HFF-Myc (cell line): ENCODE measurements around the gene HBZ.
"Not testable (repeated sequence)": the region's sequence is repeated elsewhere in the genome, so short reads cannot be mapped to it uniquely, and the experiment has no call there.

Experiments
- DNase-seq: peaks from one replicate; pipeline ENCODE4 v3.0.0-alpha.2; 2011; ENCODE audit warnings: low read depth; ENCODE audit errors: extremely low read depth
- H3K4me3 ChIP-seq: replicated peaks from 2 replicates; pipeline ENCODE4 v1.5.1; 2011; ENCODE audit warnings: low read depth, mild to moderate bottlenecking, control low read depth, low read length
- CTCF ChIP-seq: IDR thresholded peaks from 2 replicates; pipeline ENCODE4 v1.5.1; 2012; ENCODE audit warnings: mild to moderate bottlenecking, low read depth, low read length, control low read depth; ENCODE audit errors: missing control alignments

HBZ gene

DNA sequence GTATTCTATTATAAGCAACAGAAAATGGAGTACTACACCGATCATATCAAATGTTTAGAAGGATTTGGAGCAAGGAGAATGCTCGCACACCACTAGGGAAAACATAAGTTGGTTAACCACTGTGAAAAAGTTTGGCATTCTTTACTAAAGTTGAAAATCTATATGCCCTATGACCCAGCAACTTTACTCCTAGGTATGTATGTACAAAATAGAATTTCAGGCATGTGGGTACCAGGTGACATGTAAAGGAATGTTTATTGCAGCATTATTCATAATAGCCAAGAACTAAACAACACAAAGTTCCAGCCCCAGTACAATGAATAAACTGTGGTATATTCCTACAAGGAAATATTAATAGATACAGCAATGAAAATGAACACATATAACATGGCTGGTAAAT is 5.8 kb upstream of the HBZ start:
- TF ChIP-seq CTCF, result no peak
- H3K4me3 ChIP-seq, result no peak overlapping the region
- DNase-seq, result no peak

DNA sequence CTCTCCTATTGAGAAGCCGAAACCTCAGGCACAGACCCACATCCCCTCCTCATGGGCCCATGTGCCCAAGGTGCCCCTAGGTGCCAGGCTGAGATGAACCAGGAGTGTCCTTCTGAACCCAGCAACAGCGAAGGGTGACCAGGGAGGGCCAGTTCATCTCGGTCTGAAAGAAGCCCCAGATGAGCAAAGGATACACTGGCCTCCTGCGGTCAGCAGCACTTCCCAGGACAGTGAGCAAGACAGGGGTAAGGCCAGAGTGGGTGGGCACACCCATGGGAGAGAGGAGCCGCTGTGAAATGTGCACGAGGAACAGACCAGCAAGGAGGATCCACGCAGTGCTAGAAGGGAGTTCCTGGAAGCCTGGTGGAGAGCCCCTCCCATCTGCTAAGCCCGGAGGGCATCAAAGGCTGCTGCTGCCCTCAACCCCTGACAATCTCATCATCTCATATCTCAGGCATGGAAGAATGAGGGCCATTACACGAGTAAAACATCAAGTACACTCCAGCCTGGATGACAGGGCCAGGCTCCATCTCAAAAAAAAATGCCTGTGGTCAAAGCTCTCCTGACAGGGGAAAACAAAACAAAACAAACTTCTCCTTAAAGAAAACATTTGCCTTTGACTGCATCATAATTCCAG is 3.3 kb upstream of the HBZ start:
- no peak for TF ChIP-seq CTCF
- no peak for DNase-seq
- no peak overlapping the region for H3K4me3 ChIP-seq

GRCh38 chr16:153129-153521 is 681 bp downstream of the HBZ start:
- H3K4me3 ChIP-seq, DNase-seq: not testable (repeated sequence)

- H3K4me3 ChIP-seq, DNase-seq: not testable (repeated sequence)
Observed at GRCh38 chr16:153550-154216, 1.2 kb downstream of the HBZ start.

DNA sequence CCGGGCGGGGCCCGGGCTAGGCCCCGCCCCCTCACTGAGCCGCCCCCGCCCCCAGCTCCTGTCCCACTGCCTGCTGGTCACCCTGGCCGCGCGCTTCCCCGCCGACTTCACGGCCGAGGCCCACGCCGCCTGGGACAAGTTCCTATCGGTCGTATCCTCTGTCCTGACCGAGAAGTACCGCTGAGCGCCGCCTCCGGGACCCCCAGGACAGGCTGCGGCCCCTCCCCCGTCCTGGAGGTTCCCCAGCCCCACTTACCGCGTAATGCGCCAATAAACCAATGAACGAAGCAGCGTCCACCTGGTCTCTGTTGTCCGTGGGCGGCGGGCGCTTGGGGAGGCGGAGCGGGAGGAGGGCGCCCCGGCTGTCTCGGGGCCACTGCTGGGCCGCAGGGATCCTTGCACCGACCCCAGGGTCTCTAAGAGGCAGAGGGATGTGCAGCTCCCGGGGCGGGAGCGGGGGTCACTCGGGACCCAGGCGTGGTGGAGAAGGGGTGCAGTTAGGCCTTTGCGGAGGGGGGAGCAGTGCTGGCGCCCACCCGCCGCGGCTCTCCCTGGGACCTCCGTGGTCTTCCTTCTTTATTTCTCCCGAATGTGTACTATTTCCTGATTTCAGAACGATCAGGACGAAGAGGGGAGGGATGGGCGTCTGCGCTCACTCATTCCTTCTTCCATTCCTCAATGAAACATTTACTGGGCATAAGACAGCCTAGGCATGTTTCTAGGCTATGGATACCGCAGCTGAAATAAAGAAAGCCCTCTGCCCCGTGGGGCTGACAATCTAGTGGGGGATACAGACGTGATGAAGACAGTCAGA is 2.0 kb downstream of the HBZ start:
- TF ChIP-seq CTCF, result no peak
- peak overlapping the region; percentile 46 for H3K4me3 ChIP-seq
- DNase-seq, result no peak

- H3K4me3 ChIP-seq, result peak overlapping the region; percentile 46
- no peak for DNase-seq
- no peak for TF ChIP-seq CTCF
Observed at GRCh38 chr16:155031-155398, 2.6 kb downstream of the HBZ start.

- TF ChIP-seq CTCF, result no peak
- no peak overlapping the region for H3K4me3 ChIP-seq
- DNase-seq, result no peak
Observed at GRCh38 chr16:159136-159849, 6.8 kb downstream of the HBZ start.

DNA sequence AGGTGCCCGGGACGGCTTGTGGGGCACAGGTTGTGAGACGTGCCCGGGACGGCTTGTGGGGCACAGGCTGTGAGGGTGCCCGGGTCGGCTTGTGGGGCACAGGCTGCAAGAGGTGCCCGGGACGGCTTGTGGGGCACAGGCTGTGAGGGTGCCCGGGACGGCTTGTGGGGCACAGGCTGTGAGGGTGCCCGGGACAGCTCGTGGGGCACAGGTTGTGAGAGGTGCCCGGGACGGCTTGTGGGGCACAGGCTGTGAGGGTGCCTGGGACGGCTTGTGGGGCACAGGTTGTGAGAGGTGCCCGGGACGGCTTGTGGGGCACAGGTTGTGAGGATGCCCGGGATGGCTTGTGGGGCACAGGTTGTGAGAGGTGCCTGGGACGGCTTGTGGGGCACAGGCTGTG is 7.8 kb downstream of the HBZ start:
- DNase-seq, H3K4me3 ChIP-seq: not testable (repeated sequence)
